ENCODE results near the gene CAPN5.
A peak's percentile ranks its signal among the peaks of the same experiment; 100 is the strongest.

CAPN5 gene

GRCh38 chr11:77119531-77119936, 52.8 kb downstream of the CAPN5 start:
- no peak for DNase-seq (ENCODE audit: low read depth)

GRCh38 chr11:77120571-77120970, 53.8 kb downstream of the CAPN5 start:
- DNase-seq (ENCODE audit: low read depth) = no peak

GRCh38 chr11:77121096-77121640, 54.4 kb downstream of the CAPN5 start:
- DNase-seq (ENCODE audit: low read depth) = no peak

- DNase-seq (ENCODE audit: low read depth) = no peak
Measured at GRCh38 chr11:77121876-77122575, 55.3 kb downstream of the CAPN5 start.

- no peak for DNase-seq (ENCODE audit: low read depth)
Measured at GRCh38 chr11:77122576-77123212, 55.9 kb downstream of the CAPN5 start.

GRCh38 chr11:77123591-77123990, 56.8 kb downstream of the CAPN5 start:
- no peak for DNase-seq (ENCODE audit: low read depth)

GRCh38 chr11:77124041-77124440, 57.3 kb downstream of the CAPN5 start:
- DNase-seq (ENCODE audit: low read depth) = no peak

GRCh38 chr11:77124488-77124887, 57.7 kb downstream of the CAPN5 start:
- DNase-seq (ENCODE audit: low read depth) = no peak

GRCh38 chr11:77125191-77125590, 58.4 kb downstream of the CAPN5 start:
- DNase-seq (ENCODE audit: low read depth) = no peak

GRCh38 chr11:77125695-77126094, 58.9 kb downstream of the CAPN5 start:
- DNase-seq (ENCODE audit: low read depth) = no peak

GRCh38 chr11:77126156-77126775, 59.5 kb downstream of the CAPN5 start:
- no peak for DNase-seq (ENCODE audit: low read depth)

GRCh38 chr11:77126861-77127234, 60.1 kb downstream of the CAPN5 start:
- no peak for DNase-seq (ENCODE audit: low read depth)

- peak; percentile 26 for DNase-seq (ENCODE audit: low read depth)
Measured at GRCh38 chr11:77127235-77127911, 60.6 kb downstream of the CAPN5 start.

- DNase-seq (ENCODE audit: low read depth) = no peak
Measured at GRCh38 chr11:77127920-77128691, 61.3 kb downstream of the CAPN5 start, which contains the start of gene MYO7A. Gene MYO7A, plus strand, starts transcription at chr11:77128246. Its CDS starts 2,389 bp downstream, at chr11:77130635.

GRCh38 chr11:77129069-77129841, 62.5 kb downstream of the CAPN5 start:
- DNase-seq (ENCODE audit: low read depth) = no peak

GRCh38 chr11:77129842-77130756, 63.3 kb downstream of the CAPN5 start:
- DNase-seq (ENCODE audit: low read depth) = no peak

- no peak for DNase-seq (ENCODE audit: low read depth)
Measured at GRCh38 chr11:77130763-77131513, 64.2 kb downstream of the CAPN5 start.

GRCh38 chr11:77131560-77131959, 64.8 kb downstream of the CAPN5 start:
- no peak for DNase-seq (ENCODE audit: low read depth)

GRCh38 chr11:77135069-77135468, 68.3 kb downstream of the CAPN5 start:
- DNase-seq (ENCODE audit: low read depth) = no peak

All from stimulated activated CD8-positive, alpha-beta memory T cell treated with anti-CD3 and anti-CD28 coated beads, Interleukin-12 subunit alpha, Interleukin-12 subunit beta, amount 100 ng/mL, for 1 hour (primary cell).